Left lung (tissue), 10 donors: ENCODE results near the gene MACROD2. TPM values are rescaled to one million over a fixed set of nuclear protein-coding genes. Genes with fewer than 3 reads are reported as not detected.

Experiments used
- ATAC-seq: fragments of 200-7000 bp; cut with Tn5 transposase; one replicate; pipeline ENCODE4 v1.9.1; 2020; ENCODE audit warnings: moderate library complexity
- DNase-seq, 4 donors: peaks; one replicate each; pipeline ENCODE4 v3.0.0-alpha.2; 2013 to 2020
- H3K27ac ChIP-seq, 2 donors: fragments of 200-600 bp; sonication (generic) in 1 of 2; one replicate each; pipeline versions ENCODE4 v1.5.0 to v1.8.0; 2020 to 2021
- H3K27me3 ChIP-seq, 2 donors: fragments of 200-600 bp; sonication (generic) in 1 of 2; one replicate each; pipeline versions ENCODE4 v1.5.0 to v1.8.0; 2020 to 2021
- H3K36me3 ChIP-seq, 2 donors: fragments of 200-600 bp; sonication (generic) in 1 of 2; one replicate each; pipeline versions ENCODE4 v1.5.0 to v1.8.0; 2020 to 2021
- H3K4me1 ChIP-seq, 2 donors: fragments of 200-600 bp; one replicate each; pipeline ENCODE4 v1.8.0; 2021
- H3K4me3 ChIP-seq, 2 donors: fragments of 200-600 bp; sonication (generic) in 1 of 2; one replicate each; pipeline versions ENCODE4 v1.5.0 to v1.8.0; 2020 to 2021; ENCODE audit warnings: mild to moderate bottlenecking in 1 of 2
- H3K9me3 ChIP-seq, 2 donors: fragments of 200-600 bp; sonication (generic) in 1 of 2; one replicate each; pipeline versions ENCODE4 v1.5.0 to v1.8.0; 2020 to 2021
- CTCF ChIP-seq, 2 donors: fragments of 200-600 bp; sonication (generic) in 1 of 2; IDR thresholded peaks; one replicate each; pipeline versions ENCODE4 v1.5.0 to v1.8.0; 2021; ENCODE audit warnings: antibody characterized with exemption in 2 of 2
- intact Hi-C, 2 donors: fragments of 100-400 bp; cut with DNase I; formaldehyde crosslinking; loops; one replicate each; pipeline versions ENCODE4 v1.11.2 to v1.14.2; 2022
- polyA plus RNA-seq, 6 donors: library from polyadenylated mRNA; unstranded; fragments of 120-200 nt; gene quantifications; one replicate each; pipeline ENCODE4 v1.2.1, GENCODE V29; 2013; ENCODE audit not compliant: insufficient read length in 6 of 6
- total RNA-seq, 2 donors: library from RNA; stranded (reverse); fragmentation: NEBNext Ultra II Directional; extraction: Animal tissue kit (Norgen Biotek cat#: 25700); gene quantifications; one replicate each; pipeline ENCODE4 v1.2.1, GENCODE V29; 2021
- donor health status: DM: no; HTN: yes; CAD: no.
- donor health status: DM: no; HTN: no; CAD: no.

MACROD2 gene
- total and polyA plus RNA-seq, 8 donors, result 6.1 to 23.6 (median 8.9) TPM

GRCh38 chr20:15199698-15200097 is 1204.4 kb downstream of the MACROD2 start:
- H3K36me3 ChIP-seq, result no peaks in the 10 kb centered on the region
- no peaks in the 10 kb centered on the region for H3K4me1 ChIP-seq
- intact Hi-C loops, result no loop called here
- no peaks in the 10 kb centered on the region for H3K27me3 ChIP-seq
- H3K27ac ChIP-seq, result no peak overlapping the region
- peaks cover 0 to 7% of the 10 kb centered on the region in 2 donors for H3K9me3 ChIP-seq
- ATAC-seq (no peak), DNase-seq (no peak)
- no peak overlapping the region for H3K4me3 ChIP-seq
- TF ChIP-seq CTCF (IDR thresholded peaks at IDR 0.05), result no peak

GRCh38 chr20:15200147-15200565 is 1204.8 kb downstream of the MACROD2 start:
- no peaks in the 10 kb centered on the region for H3K4me1 ChIP-seq

GRCh38 chr20:15201602-15202001 is 1206.3 kb downstream of the MACROD2 start:
- ATAC-seq, result no peak

More at GRCh38 chr20:15200147-15200565, 1204.8 kb downstream of the MACROD2 start:
- Histone ChIP-seq H3K9me3 (peaks cover 0 to 7% of the 10 kb centered on the region in 2 donors), H3K36me3 (no peaks in the 10 kb centered on the region), H3K27ac (no peak overlapping the region), H3K4me3 (no peak overlapping the region), H3K27me3 (no peaks in the 10 kb centered on the region)
- no peak for ATAC-seq
- TF ChIP-seq CTCF (IDR thresholded peaks at IDR 0.05), result no peak
- DNase-seq, result no peak
- intact Hi-C loops, result no loop called here

GRCh38 chr20:15204234-15204633 is 1208.9 kb downstream of the MACROD2 start:
- Histone ChIP-seq H3K4me3 (no peak overlapping the region), H3K9me3 (peaks cover 0 to 22% of the 10 kb centered on the region in 2 donors), H3K4me1 (no peaks in the 10 kb centered on the region), H3K27me3 (no peaks in the 10 kb centered on the region), H3K36me3 (no peaks in the 10 kb centered on the region), H3K27ac (no peak overlapping the region)
- ATAC-seq (no peak), DNase-seq (no peak)
- intact Hi-C loops, result no loop called here
- no peak for TF ChIP-seq CTCF (IDR thresholded peaks at IDR 0.05)

More at GRCh38 chr20:15201602-15202001, 1206.3 kb downstream of the MACROD2 start:
- TF ChIP-seq CTCF (IDR thresholded peaks at IDR 0.05), result no peak
- H3K4me1 ChIP-seq, result no peaks in the 10 kb centered on the region
- H3K9me3 ChIP-seq, result peaks cover 0 to 7% of the 10 kb centered on the region in 2 donors
- intact Hi-C loops, result no loop called here
- no peaks in the 10 kb centered on the region for H3K27me3 ChIP-seq
- H3K36me3 ChIP-seq, result no peaks in the 10 kb centered on the region
- no peak for DNase-seq
- H3K4me3 ChIP-seq, result no peak overlapping the region
- H3K27ac ChIP-seq, result no peak overlapping the region

GRCh38 chr20:15205028-15205427 is 1209.7 kb downstream of the MACROD2 start:
- H3K4me3 ChIP-seq, result no peak overlapping the region
- H3K36me3 ChIP-seq, result no peaks in the 10 kb centered on the region
- intact Hi-C loops, result no loop called here
- no peak for DNase-seq
- H3K4me1 ChIP-seq, result no peaks in the 10 kb centered on the region
- no peaks in the 10 kb centered on the region for H3K27me3 ChIP-seq
- no peak for ATAC-seq
- H3K27ac ChIP-seq, result no peak overlapping the region
- no peak for TF ChIP-seq CTCF (IDR thresholded peaks at IDR 0.05)
- peaks cover 0 to 22% of the 10 kb centered on the region in 2 donors for H3K9me3 ChIP-seq
